Measurements from ENCODE around the gene TECPR2. TPM values are rescaled to one million over a fixed set of nuclear protein-coding genes. Genes with fewer than 3 reads are reported as not detected.
"Not testable (repeated sequence)": the region's sequence is repeated elsewhere in the genome, so short reads cannot be mapped to it uniquely, and the experiment has no call there.

Gene TECPR2
- total RNA-seq, 2 experiments from 2014 or later: 5.6 to 6.9 TPM

- Mint-ChIP-seq H3K4me1 (peaks cover 50% of the 10 kb centered on the region), H3K36me3 (ENCODE audit: low read depth) (peaks cover 1% of the 10 kb centered on the region), H3K27me3 (no peaks in the 10 kb centered on the region), H3K4me3 (peak within 1 kb of the TSS; percentile 92), H3K9me3 (ENCODE audit: low read depth) (no peaks in the 10 kb centered on the region), H3K27ac (peak within 1 kb of the TSS; percentile 98)
- ATAC-seq (peak; percentile 72), DNase-seq (peak; percentile 97)
- intact Hi-C loops (cut with DNase I, micrococcal nuclease): loop anchor here (1.0 to 10.0 kb wide), 13 partner anchors 43 to 1015 kb away; partner anchors contain the start of genes CINP (in 2 of the 2), TECPR2 (in 2 of the 2), EIF5 (in 1 of the 2) and HSP90AA1 (in 1 of the 2)
- ChIA-PET CTCF (interaction anchor here (0.6 to 1.4 kb wide), 7 partner anchors 11 to 511 kb away, joined by 3 to 6 read pairs (median 4); partner anchors contain the start of genes CINP and TECPR2), POLR2A (no interaction called here)
These were observed 43.2 kb upstream of the TECPR2 start, which contains the start of gene ZNF839 for GRCh38 chr14:102319351-102320032. ZNF839 (plus strand) TSS chr14:102319746; CDS start chr14:102319766, 20 bp downstream.

- H3K9me3 Mint-ChIP-seq (ENCODE audit: low read depth): no peaks in the 10 kb centered on the region
- peaks cover 44% of the 10 kb centered on the region for H3K4me1 Mint-ChIP-seq
- POLR2A ChIA-PET: no interaction called here
- no peaks in the 10 kb centered on the region for H3K27me3 Mint-ChIP-seq
- peaks cover 1% of the 10 kb centered on the region for H3K36me3 Mint-ChIP-seq (ENCODE audit: low read depth)
- intact Hi-C loops (cut with DNase I, micrococcal nuclease): no loop called here
- CTCF ChIA-PET: interaction anchor here (1.2 to 1.3 kb wide), 4 partner anchors 15 to 196 kb away, joined by 4 to 6 read pairs (median 4); partner anchors contain the start of genes CINP, MOK and TECPR2
- ATAC-seq: no peak
- peak overlapping the region; percentile 87 for H3K4me3 Mint-ChIP-seq
- peak overlapping the region; percentile 86 for H3K27ac Mint-ChIP-seq
- DNase-seq: peak; percentile 56
These were observed 42.6 kb upstream of the TECPR2 start for GRCh38 chr14:102320033-102320660.

GRCh38 chr14:102320671-102321455, 41.9 kb upstream of the TECPR2 start:
- peaks cover 44% of the 10 kb centered on the region for H3K4me1 Mint-ChIP-seq
- CTCF ChIA-PET: interaction anchor here (0.5 to 1.2 kb wide), 5 partner anchors 16 to 273 kb away, joined by 3 to 4 read pairs (median 4); partner anchors contain the start of genes CINP, MOK and TECPR2
- DNase-seq (no peak), ATAC-seq (no peak)
- POLR2A ChIA-PET: interaction anchor here (0.6 kb wide), 1 partner anchor 1025 kb away, joined by 9 read pairs; no protein-coding TSS in a partner anchor
- peak overlapping the region; percentile 86 for H3K27ac Mint-ChIP-seq
- peaks cover 1% of the 10 kb centered on the region for H3K36me3 Mint-ChIP-seq (ENCODE audit: low read depth)
- no peaks in the 10 kb centered on the region for H3K9me3 Mint-ChIP-seq (ENCODE audit: low read depth)
- H3K4me3 Mint-ChIP-seq: peak overlapping the region; percentile 87
- intact Hi-C loops (cut with DNase I, micrococcal nuclease): no loop called here
- no peaks in the 10 kb centered on the region for H3K27me3 Mint-ChIP-seq

GRCh38 chr14:102321456-102322422, 41.0 kb upstream of the TECPR2 start:
- DNase-seq (no peak), ATAC-seq (no peak)
- intact Hi-C loops (cut with DNase I, micrococcal nuclease): no loop called here
- no peak overlapping the region for H3K27ac Mint-ChIP-seq
- ChIA-PET CTCF (interaction anchor here (0.5 to 1.2 kb wide), 8 partner anchors 16 to 373 kb away, joined by 3 to 4 read pairs (median 3); partner anchors contain the start of gene MOK), POLR2A (interaction anchor here (0.6 kb wide), 1 partner anchor 1024 kb away, joined by 9 read pairs; no protein-coding TSS in a partner anchor)
- peaks cover 36% of the 10 kb centered on the region for H3K4me1 Mint-ChIP-seq
- H3K36me3 Mint-ChIP-seq (ENCODE audit: low read depth): peaks cover 5% of the 10 kb centered on the region
- no peaks in the 10 kb centered on the region for H3K9me3 Mint-ChIP-seq (ENCODE audit: low read depth)
- H3K27me3 Mint-ChIP-seq: no peaks in the 10 kb centered on the region
- H3K4me3 Mint-ChIP-seq: peak overlapping the region; percentile 87

- peak; percentile 47 for DNase-seq
- intact Hi-C loops (cut with DNase I, micrococcal nuclease): no loop called here
These were observed 39.6 kb upstream of the TECPR2 start for GRCh38 chr14:102323102-102323501.

GRCh38 chr14:102325791-102326345, 36.9 kb upstream of the TECPR2 start:
- Mint-ChIP-seq H3K4me1 (peaks cover 10% of the 10 kb centered on the region), H3K9me3 (ENCODE audit: low read depth) (no peaks in the 10 kb centered on the region), H3K4me3 (no peak overlapping the region), H3K27me3 (no peaks in the 10 kb centered on the region), H3K36me3 (ENCODE audit: low read depth) (peaks cover 5% of the 10 kb centered on the region), H3K27ac (no peak overlapping the region)
- DNase-seq (no peak), ATAC-seq (no peak)
- CTCF ChIA-PET: interaction anchor here (0.6 kb wide), 1 partner anchor 110 kb away, joined by 3 read pairs; no protein-coding TSS in a partner anchor
- POLR2A ChIA-PET: no interaction called here
- intact Hi-C loops (cut with DNase I, micrococcal nuclease): no loop called here

More at GRCh38 chr14:102323102-102323501, 39.6 kb upstream of the TECPR2 start:
- H3K9me3 Mint-ChIP-seq (ENCODE audit: low read depth): no peaks in the 10 kb centered on the region
- POLR2A ChIA-PET: no interaction called here
- peaks cover 27% of the 10 kb centered on the region for H3K4me1 Mint-ChIP-seq
- H3K27ac Mint-ChIP-seq: no peak overlapping the region
- CTCF ChIA-PET: no interaction called here
- H3K4me3 Mint-ChIP-seq: no peak overlapping the region
- peaks cover 5% of the 10 kb centered on the region for H3K36me3 Mint-ChIP-seq (ENCODE audit: low read depth)
- no peak for ATAC-seq
- no peaks in the 10 kb centered on the region for H3K27me3 Mint-ChIP-seq

GRCh38 chr14:102326583-102326982, 36.2 kb upstream of the TECPR2 start:
- CTCF ChIA-PET: no interaction called here
- Mint-ChIP-seq H3K4me3 (no peak overlapping the region), H3K36me3 (ENCODE audit: low read depth) (peaks cover 6% of the 10 kb centered on the region), H3K4me1 (peaks cover 3% of the 10 kb centered on the region), H3K27me3 (no peaks in the 10 kb centered on the region), H3K9me3 (ENCODE audit: low read depth) (no peaks in the 10 kb centered on the region), H3K27ac (no peak overlapping the region)
- intact Hi-C loops (cut with DNase I, micrococcal nuclease): no loop called here
- no peak for DNase-seq
- POLR2A ChIA-PET: no interaction called here
- no peak for ATAC-seq

- peaks cover 14% of the 10 kb centered on the region for H3K36me3 Mint-ChIP-seq (ENCODE audit: low read depth)
- POLR2A ChIA-PET; DNase-seq; intact Hi-C loops (cut with DNase I, micrococcal nuclease); H3K27me3 Mint-ChIP-seq; H3K27ac Mint-ChIP-seq; H3K4me1 Mint-ChIP-seq; H3K9me3 Mint-ChIP-seq (ENCODE audit: low read depth); ATAC-seq; H3K4me3 Mint-ChIP-seq: not testable (repeated sequence)
- CTCF ChIA-PET: interaction anchor here (0.8 kb wide), 1 partner anchor 370 kb away, joined by 3 read pairs; no protein-coding TSS in a partner anchor
These were observed 33.4 kb upstream of the TECPR2 start for GRCh38 chr14:102329381-102329780.

GRCh38 chr14:102330806-102331205, 31.9 kb upstream of the TECPR2 start:
- ATAC-seq: no peak
- Mint-ChIP-seq H3K36me3 (ENCODE audit: low read depth) (peaks cover 20% of the 10 kb centered on the region), H3K27me3 (no peaks in the 10 kb centered on the region), H3K4me3 (no peak overlapping the region), H3K4me1 (no peaks in the 10 kb centered on the region), H3K9me3 (ENCODE audit: low read depth) (no peaks in the 10 kb centered on the region), H3K27ac (no peak overlapping the region)
- intact Hi-C loops (cut with DNase I, micrococcal nuclease): no loop called here
- POLR2A ChIA-PET: no interaction called here
- no peak for DNase-seq
- CTCF ChIA-PET: no interaction called here

- Mint-ChIP-seq H3K36me3 (ENCODE audit: low read depth) (peaks cover 21% of the 10 kb centered on the region), H3K27ac (no peak overlapping the region), H3K27me3 (no peaks in the 10 kb centered on the region), H3K4me3 (no peak overlapping the region), H3K9me3 (ENCODE audit: low read depth) (no peaks in the 10 kb centered on the region), H3K4me1 (no peaks in the 10 kb centered on the region)
- POLR2A ChIA-PET: no interaction called here
- ATAC-seq: no peak
- no peak for DNase-seq
- CTCF ChIA-PET: interaction anchor here (0.5 to 1.2 kb wide), 3 partner anchors 29 to 252 kb away, joined by 3 to 4 read pairs (median 4); no protein-coding TSS in a partner anchor
- intact Hi-C loops (cut with DNase I, micrococcal nuclease): no loop called here
These were observed 29.4 kb upstream of the TECPR2 start for GRCh38 chr14:102333390-102333789.
